GDM1 (cell line): ENCODE data around the gene C15orf39.
"Not testable (repeated sequence)": the region's sequence is repeated elsewhere in the genome, so short reads cannot be mapped to it uniquely, and the experiment has no call there.

Source experiments
- DNase-seq: peaks from one replicate; lab custom pipeline; 2025; lab: John Stamatoyannopoulos, UW

The C15orf39 gene

GRCh38 chr15:75232252-75232813, 30.7 kb downstream of the C15orf39 start:
- DNase-seq: no peak

DNA sequence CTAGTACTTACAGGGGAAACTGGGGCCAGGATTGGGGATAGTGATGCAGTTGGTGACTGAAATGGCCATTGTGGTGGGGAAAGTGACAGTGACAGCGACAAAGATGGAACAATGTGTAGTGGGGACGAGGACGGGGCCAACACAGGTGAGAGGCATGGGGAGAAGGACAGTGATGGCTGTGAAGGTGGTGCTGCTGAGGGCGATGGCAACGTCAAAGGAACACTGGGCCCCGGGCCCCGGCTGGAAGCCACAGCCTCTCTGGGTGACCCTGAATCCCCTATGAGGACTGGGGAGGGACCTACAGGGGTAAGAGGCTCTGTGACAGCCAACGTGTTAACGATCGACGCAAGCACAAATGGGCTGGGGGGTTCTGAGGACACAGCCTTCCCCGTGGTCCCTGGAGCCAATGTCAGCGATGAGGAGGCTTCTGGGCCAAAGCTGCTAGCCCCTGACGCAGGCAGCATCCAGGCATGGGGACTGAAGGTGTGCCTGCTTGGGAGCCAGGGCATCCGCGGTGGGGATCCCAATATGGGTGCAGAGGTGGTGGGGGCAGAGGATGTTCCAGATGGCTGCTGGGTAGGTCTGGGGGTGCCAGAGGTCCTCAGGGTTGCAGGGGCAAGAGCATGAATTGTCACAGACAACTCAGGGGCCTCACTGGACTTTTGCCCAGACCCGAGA, 31.3 kb downstream of the C15orf39 start:
- DNase-seq: no peak

DNA sequence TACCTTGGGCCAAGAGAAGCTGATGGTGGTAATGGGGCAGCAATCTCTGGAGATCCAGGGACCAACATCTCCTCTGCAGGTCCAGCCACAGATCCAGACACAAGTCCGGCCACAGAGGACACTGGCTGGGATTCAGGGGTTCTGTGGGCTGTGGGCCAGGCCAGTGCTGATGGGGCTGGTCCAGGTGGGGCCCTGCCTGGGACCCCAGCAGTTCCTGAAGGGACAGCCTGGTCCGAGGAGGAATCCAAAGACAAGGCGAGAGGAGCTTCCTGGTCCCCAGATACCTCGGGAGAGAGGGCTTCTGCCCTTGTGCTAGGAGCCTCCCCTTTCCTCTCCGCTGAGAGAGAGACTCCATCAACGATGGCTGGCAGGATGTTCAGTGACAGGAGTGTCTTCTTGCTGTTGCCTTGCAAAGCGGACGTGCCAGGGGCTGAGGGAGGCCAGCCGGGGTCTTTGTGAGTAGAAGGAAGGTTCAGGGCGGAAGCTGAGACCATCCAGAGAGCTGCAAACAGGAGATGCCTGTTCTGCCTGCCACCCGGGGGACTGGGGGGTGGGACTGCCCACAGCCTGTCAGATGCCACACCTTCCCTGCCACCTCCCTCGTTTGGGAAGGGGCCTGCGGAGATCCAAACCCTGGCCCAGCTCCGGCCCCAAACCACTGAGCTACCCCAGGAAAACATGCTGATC, 32.0 kb downstream of the C15orf39 start:
- no peak for DNase-seq

- no peak for DNase-seq
Observed at GRCh38 chr15:75234191-75234810, 32.6 kb downstream of the C15orf39 start.

DNA sequence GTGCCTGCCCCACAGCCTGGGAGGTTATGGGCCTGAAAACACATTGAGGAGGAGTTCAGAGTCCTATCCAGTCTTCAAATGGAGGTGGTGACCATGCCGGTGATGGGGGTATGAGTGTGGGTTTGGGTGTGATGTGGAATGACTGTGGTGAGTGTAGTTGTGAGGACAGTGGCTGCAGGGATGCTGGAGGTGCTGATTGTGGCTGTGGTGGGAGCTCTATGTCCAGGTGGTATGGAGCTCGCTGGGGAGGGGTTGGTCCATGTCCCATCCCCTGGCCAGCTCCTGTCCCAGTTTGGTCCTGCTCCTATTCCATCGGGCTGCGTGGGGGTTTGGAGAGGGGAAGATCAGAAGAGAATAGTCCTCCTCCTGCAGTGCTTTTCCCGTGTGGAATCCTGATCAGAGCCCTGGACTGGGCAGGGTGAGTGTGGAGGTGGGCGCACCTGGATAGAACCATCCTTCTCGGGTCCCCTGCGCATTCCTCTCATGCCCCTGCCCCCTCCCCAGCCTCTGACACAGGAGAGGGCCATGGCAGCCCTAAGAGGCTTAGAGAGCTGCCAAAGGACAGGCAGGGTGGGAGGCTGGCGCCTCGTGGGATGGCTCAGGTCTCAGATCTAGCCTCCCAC, 33.5 kb downstream of the C15orf39 start:
- DNase-seq: no peak

DNA sequence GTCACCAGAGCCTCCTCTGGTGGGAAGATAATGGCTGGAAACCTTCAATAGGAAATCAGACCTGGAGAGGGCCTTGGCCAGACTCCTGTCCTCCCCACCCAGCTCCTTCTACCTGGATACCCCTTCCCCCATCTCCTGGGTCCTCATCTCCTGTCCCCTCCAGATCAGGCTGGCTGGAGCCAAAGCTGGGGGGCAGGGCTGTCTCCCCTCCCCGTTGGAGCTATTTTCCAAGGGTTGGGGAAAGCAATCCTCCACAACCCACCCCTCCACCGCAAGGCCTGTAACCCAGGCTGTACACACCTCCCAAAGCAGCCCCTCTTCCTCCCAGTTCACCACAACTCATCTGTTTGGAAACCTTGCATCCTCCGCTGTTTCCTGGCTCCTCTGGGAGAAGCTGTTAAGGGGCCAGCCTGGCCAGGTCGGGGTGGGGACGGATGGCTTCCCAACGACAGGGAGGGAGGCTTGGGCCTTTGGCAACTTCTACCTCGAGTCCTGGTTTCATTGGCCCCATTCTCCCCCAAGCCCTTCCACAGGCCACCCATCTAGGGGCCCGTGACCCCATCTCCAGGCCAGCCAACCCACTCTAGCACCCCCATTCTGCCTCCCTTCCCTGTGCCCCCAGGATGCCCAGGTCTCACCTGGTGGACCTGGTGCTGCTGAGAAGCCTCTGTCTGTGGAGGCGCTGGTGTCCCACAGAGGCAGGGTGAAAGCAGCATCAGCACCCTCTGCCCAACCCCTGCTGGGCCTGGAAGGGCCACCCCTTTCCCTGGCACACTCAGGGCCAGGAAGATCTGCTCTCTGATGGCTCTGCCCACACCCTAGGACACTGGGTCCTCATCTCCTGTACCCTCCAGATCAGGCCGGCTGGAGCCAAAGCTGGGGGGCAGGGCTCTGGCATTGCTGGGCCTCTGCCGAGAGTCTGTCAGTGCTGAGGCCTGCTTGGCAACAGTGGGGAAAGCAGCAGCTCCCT, 34.4 kb downstream of the C15orf39 start:
- DNase-seq: no peak

DNA sequence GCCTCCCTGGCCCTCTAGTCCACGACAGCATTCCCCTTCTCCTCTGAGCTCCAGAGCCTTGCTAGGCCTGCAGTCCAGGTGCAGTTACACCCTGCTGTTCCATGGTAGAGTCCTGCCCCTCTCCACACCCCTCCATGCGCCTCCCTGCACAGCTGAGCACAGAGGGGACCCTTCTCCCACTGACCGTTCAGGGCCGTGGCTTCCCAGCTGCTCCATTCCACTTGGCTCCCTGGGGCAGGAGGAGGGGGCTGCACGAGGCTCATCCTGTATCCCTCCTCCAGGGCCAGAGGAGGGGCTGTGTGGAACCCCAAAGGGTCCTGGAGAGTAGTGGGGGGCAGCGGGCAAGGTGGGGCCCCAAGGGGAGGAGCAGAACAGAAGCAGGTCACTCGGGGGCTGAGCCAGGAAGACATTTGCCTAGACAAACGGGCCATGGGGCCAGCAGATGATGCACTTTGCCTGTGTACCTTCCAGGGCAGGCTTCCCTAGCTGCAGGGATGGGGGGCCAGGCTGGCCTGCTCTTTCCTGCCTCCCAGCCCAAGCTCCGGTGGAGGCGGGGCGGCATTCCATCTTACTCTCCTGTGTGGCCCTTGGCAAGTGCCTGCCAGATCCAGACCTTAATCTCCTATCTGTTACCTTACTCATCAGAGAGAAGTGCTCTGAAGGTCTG, 35.8 kb downstream of the C15orf39 start:
- DNase-seq: no peak

- no peak for DNase-seq
Observed at GRCh38 chr15:75238150-75238549, 36.5 kb downstream of the C15orf39 start.

- DNase-seq: not testable (repeated sequence)
Observed at GRCh38 chr15:75245741-75246140, 44.1 kb downstream of the C15orf39 start.

GRCh38 chr15:75248991-75249390, 47.3 kb downstream of the C15orf39 start:
- DNase-seq: not testable (repeated sequence)

- DNase-seq: no peak
Observed at GRCh38 chr15:75249726-75250125, 48.0 kb downstream of the C15orf39 start.

DNA sequence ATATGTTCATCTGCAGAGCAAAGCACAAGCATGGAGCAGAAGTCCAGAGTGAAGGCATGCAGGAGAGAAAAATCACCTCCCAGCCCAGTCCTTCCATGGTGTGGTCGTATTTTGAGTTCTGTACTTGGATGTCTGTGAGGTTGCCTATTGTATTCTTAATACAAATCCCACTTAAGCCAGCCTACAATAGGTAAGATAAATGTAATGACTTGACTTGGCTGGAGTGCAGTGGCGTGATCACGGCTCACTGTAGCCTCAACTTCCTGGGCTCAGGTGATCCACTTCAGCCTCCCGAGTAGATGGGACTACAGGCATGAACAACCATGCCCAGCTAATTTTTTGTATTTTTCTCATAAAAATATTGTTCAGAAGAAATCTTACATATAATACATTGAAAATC, 49.7 kb downstream of the C15orf39 start:
- DNase-seq: not testable (repeated sequence)

DNA sequence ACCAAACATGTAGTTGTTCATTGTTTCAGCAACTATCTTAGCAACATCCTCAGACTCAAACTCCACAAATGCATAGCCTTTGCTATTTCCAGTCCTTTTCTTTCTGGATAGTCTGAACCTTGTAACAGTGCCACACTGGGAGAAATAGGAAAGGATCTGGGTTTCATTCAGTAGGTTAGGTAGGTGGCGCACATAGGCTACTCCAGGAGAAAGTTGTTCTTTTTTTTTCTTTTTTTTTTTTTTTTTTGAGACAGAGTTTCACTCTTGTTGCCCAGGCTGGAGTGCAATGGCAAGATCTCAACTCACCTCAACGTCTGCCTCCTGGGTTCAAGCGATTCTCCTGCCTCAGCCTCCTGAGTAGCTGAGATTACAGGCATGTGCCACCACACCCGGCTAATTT, 50.6 kb downstream of the C15orf39 start:
- not testable (repeated sequence) for DNase-seq

DNA sequence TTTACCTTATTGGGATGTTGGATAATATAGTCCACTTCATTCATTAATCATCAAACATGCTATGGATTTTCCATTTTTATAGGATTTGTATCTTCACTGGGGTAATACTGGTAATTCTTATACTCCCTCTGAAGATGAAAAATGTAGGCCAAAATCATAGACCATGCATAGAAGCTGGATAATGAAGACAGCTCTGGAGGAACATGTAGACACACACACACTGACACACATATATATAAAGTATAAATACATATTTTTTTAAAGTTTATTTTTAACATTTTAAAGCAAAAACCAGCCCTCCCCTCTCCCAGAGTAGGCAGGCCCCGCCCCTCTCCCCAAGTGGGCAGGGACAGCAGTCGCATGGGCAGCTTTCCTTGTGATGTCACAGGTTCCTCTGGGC, 56.4 kb downstream of the C15orf39 start, which contains the start of gene GOLGA6C:
Gene GOLGA6C, plus strand, starts transcription at position 301 of the 400 bp plus-strand sequence. CDS start 265 bp downstream, outside the sequence.
- not testable (repeated sequence) for DNase-seq

GRCh38 chr15:75258620-75259343, 57.1 kb downstream of the C15orf39 start:
- not testable (repeated sequence) for DNase-seq

DNA sequence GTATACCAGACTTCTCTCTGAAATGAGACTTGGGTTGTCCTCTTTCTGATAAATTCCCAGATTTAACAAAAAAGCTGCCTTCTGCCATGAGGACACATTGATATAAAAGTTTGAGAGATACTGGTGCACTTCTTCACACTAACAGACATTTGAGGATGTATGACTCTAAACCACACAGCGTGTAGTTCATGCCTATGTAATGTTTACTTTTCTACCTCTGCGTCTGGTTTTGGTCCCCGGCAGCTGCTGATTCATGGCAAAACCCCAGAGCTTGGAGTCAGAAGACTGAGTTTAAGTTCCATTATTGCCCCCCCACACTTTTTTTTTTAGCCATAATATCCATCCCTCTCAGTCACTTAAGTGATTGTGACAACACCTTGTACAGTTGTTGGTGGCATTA, 58.2 kb downstream of the C15orf39 start:
- DNase-seq: not testable (repeated sequence)
